ENCODE data around the gene KIAA0753. TPM values are rescaled to one million over a fixed set of nuclear protein-coding genes. Genes with fewer than 3 reads are reported as not detected.

KIAA0753 gene
- total and polyA plus RNA-seq, 2 of the 8 experiments (the other 6 are each of a cell fraction or from before 2014, with no cell fraction given): 5.0 to 27.1 TPM

DNA sequence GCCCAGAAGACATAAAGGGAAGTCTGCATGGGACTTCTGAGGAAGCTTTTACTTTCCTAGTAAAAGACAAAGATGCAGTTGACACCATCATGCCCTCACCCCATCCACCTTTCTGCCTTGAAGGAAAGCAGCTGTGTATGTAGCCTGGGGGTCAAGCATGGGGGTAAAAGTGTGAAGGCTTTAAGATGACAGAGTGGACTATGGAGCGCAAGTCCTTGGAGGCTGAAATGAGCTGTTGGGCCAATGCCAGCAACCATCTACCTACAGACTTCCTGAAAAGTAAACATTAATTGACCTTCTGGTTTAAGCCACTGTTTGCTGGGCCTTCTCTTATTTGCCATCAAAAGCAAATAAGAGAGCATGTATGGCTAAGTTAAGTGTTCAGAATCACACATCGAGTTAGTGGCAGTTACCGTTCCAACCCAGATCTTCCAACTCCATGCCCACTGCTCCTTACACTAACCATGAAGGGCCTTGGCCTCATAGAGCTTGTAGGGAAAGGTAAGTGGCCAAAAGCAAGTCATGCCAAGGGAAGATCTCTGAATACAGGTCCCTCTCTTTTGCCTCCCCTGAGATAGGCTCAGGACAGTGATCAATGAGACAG, 42.7 kb upstream of the KIAA0753 start (continued):
- TF ChIP-seq, protein P1, sequence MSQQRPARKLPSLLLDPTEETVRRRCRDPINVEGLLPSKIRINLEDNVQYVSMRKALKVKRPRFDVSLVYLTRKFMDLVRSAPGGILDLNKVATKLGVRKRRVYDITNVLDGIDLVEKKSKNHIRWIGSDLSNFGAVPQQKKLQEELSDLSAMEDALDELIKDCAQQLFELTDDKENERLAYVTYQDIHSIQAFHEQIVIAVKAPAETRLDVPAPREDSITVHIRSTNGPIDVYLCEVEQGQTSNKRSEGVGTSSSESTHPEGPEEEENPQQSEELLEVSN (IDR thresholded peaks at IDR 0.05): no peak
- TF ChIP-seq RAD21 (IDR thresholded peaks at IDR 0.05 in 1 of 2, conservative IDR thresholded peaks at IDR 0.05 in 1 of 2; ENCODE audit: low read depth in 2 of 2, low read length in 2 of 2) (no peak), YY1 (IDR thresholded peaks at IDR 0.05; ENCODE audit: low read depth, low read length) (no peak), SIN3A (conservative IDR thresholded peaks at IDR 0.05 in 1 of 2, IDR thresholded peaks at IDR 0.05 in 1 of 2; ENCODE audit: low read depth in 1 of 2, low read length in 2 of 2) (no peak), PHF8 (conservative IDR thresholded peaks at IDR 0.05; ENCODE audit: low read depth, low read length) (no peak), SUZ12 (IDR thresholded peaks at IDR 0.05; ENCODE audit: low read length) (no peak)
